K562 (cell line): ENCODE measurements around the gene ROPN1B. TPM values are rescaled to one million over a fixed set of nuclear protein-coding genes. Genes with fewer than 3 reads are reported as not detected.

Experiments used
- ATAC-seq: fragments of 200-7000 bp; cut with Tn5 transposase; 3 replicates; pipeline ENCODE4 v1.9.1; 2020; ENCODE audit warnings: moderate library complexity
- BruUV-seq: library from RNA; stranded (reverse); fragments of 400-500 nt; replicated peaks from 2 replicates; lab custom pipeline; 2021; lab: Mats Ljungman, UMichigan
- CTCF ChIA-PET: fragments of 300-600 bp; formaldehyde crosslinking; extraction: SDS; loops from one replicate; lab custom pipeline; 2021; ENCODE audit warnings: low intra/inter-chr PET ratio; lab: Yijun Ruan, JAX
- POLR2A ChIA-PET: fragments of 300-600, 350-650 bp; sonication (Branson Sonifier 250); formaldehyde crosslinking; extraction: SDS; loops from one replicate; lab custom pipeline; 2021; ENCODE audit warnings: antibody characterized with exemption, inconsistent platforms; lab: Yijun Ruan, JAX
- DNase-seq, 4 experiments: peaks; one replicate each; pipeline versions ENCODE4 v3.0.0 to v3.0.0-alpha.2; 2011 to 2018; ENCODE audit warnings: low spot score in 3 of 4, mixed read lengths in 3 of 4; ENCODE audit errors: extremely low read depth in 1 of 4
- FAIRE-seq: peaks from 2 replicates; lab custom pipeline; 2011; peaks lifted over from hg19 to GRCh38; lab: Jason Lieb, UNC
- H2AFZ ChIP-seq: 2 replicates; pipeline ENCODE4 v1.6.0; 2011; ENCODE audit warnings: low read depth, low read length, control low read depth, inconsistent platforms
- H3K27ac ChIP-seq: fragments of 200-600 bp; 3 replicates; pipeline ENCODE4 v1.8.0; 2011; ENCODE audit warnings: low read depth, mild to moderate bottlenecking, control low read depth, inconsistent platforms, low read length, moderate library complexity, mixed read lengths; ENCODE audit errors: extremely low read depth
- H3K27me3 ChIP-seq, 2 experiments: fragments of 300-600 bp in 1 of 2; 2 replicates in 1 of 2; 3 replicates in 1 of 2; pipeline versions ENCODE4 v1.6.0 to v1.8.0; 2011; ENCODE audit warnings: inconsistent platforms in 2 of 2, low read length in 2 of 2, mild to moderate bottlenecking in 1 of 2, mixed read lengths in 1 of 2, moderate library complexity in 1 of 2; ENCODE audit not compliant: control insufficient read depth in 2 of 2, insufficient read depth in 2 of 2
- H3K36me3 ChIP-seq: fragments of 300-600 bp; 3 replicates; pipeline ENCODE4 v1.8.0; 2011; ENCODE audit warnings: mild to moderate bottlenecking, low read length, inconsistent platforms; ENCODE audit not compliant: control insufficient read depth, insufficient read depth
- H3K4me1 ChIP-seq, 2 experiments: fragments of 200-600 bp in 1 of 2; replicated peaks in 1 of 2; 2 replicates in 1 of 2; 3 replicates in 1 of 2; pipeline versions ENCODE4 v1.5.1 to v1.8.0; 2011; ENCODE audit warnings: inconsistent platforms in 2 of 2, low read length in 2 of 2, mild to moderate bottlenecking in 1 of 2, mixed read lengths in 1 of 2, moderate library complexity in 1 of 2; ENCODE audit not compliant: control insufficient read depth in 2 of 2, insufficient read depth in 2 of 2
- H3K4me2 ChIP-seq: 2 replicates; pipeline ENCODE4 v1.6.1; 2011; ENCODE audit warnings: low read length, control low read depth, inconsistent platforms, mixed read lengths; ENCODE audit not compliant: insufficient read depth
- H3K4me3 ChIP-seq: fragments of 200-600 bp; sonication (generic), shearing (Covaris generic); 2 replicates; pipeline ENCODE4 v1.5.1; 2016; ENCODE audit warnings: control low read depth, inconsistent platforms
- H3K79me2 ChIP-seq: fragments of 200-600 bp; 3 replicates; pipeline ENCODE4 v1.8.0; 2011; ENCODE audit warnings: low read length, inconsistent platforms; ENCODE audit not compliant: control insufficient read depth, insufficient read depth
- H3K9ac ChIP-seq, 2 experiments: 2 replicates each; pipeline versions ENCODE4 v1.6.0 to v1.6.1; 2011; ENCODE audit warnings: low read depth in 2 of 2, low read length in 2 of 2, control low read depth in 1 of 2, inconsistent platforms in 1 of 2, mild to moderate bottlenecking in 1 of 2, mixed read lengths in 1 of 2; ENCODE audit not compliant: insufficient read depth in 1 of 2
- H3K9me1 ChIP-seq: one replicate; pipeline ENCODE4 v1.6.0; 2011; ENCODE audit warnings: inconsistent platforms, mild to moderate bottlenecking, low read length, moderate library complexity; ENCODE audit not compliant: control insufficient read depth, insufficient read depth
- H3K9me3 ChIP-seq: replicated peaks from 2 replicates; pipeline ENCODE4 v1.5.1; 2011; ENCODE audit warnings: low read depth, low read length, inconsistent platforms; ENCODE audit not compliant: control insufficient read depth, insufficient read depth
- H4K20me1 ChIP-seq: replicated peaks from 2 replicates; pipeline ENCODE4 v1.6.1; 2011; ENCODE audit warnings: low read length, inconsistent platforms, mixed read lengths; ENCODE audit not compliant: control insufficient read depth, insufficient read depth
- ADNP ChIP-seq: fragments of 200-800 bp; sonication (Bioruptor generic); IDR thresholded peaks from 2 replicates; pipeline ENCODE4 v1.6.1; 2016; ENCODE audit warnings: missing genetic modification characterization, missing compliant biosample characterization
- CBX8 ChIP-seq: fragments of 200-600 bp; sonication (generic); IDR thresholded peaks from 2 replicates; pipeline ENCODE4 v1.6.1; 2012; ENCODE audit warnings: borderline replicate concordance, mixed run types, low read depth, mild to moderate bottlenecking, moderate library complexity, mixed read lengths, low read length, control low read depth, inconsistent platforms; ENCODE audit not compliant: poor library complexity, severe bottlenecking; ENCODE audit errors: extremely low read depth
- GATAD2A ChIP-seq: fragments of 450-650 bp; IDR thresholded peaks from 2 replicates; pipeline ENCODE4 v1.6.1; 2017
- HDAC2 ChIP-seq: fragments of 450-650 bp; IDR thresholded peaks from 2 replicates; pipeline ENCODE4 v1.6.1; 2016; ENCODE audit warnings: mild to moderate bottlenecking
- HSF4 ChIP-seq: fragments of 250-450 bp; sonication (Bioruptor Pico); IDR thresholded peaks from 2 replicates; pipeline ENCODE4 v2.1.2; 2022; ENCODE audit warnings: mild to moderate bottlenecking, moderate library complexity, borderline replicate concordance
- MBD2 ChIP-seq: sonication (generic); IDR thresholded peaks from 2 replicates; pipeline ENCODE4 v1.6.1; 2016; ENCODE audit warnings: low read depth, borderline replicate concordance
- MTA1 ChIP-seq: fragments of 450-650 bp; IDR thresholded peaks from 2 replicates; pipeline ENCODE4 v1.6.1; 2017; ENCODE audit warnings: borderline replicate concordance
- NBN ChIP-seq: fragments of 450-650 bp; IDR thresholded peaks from 2 replicates; pipeline ENCODE4 v1.6.1; 2016; ENCODE audit warnings: low read depth, mild to moderate bottlenecking
- NCOA6 ChIP-seq: fragments of 450-650 bp; IDR thresholded peaks from 2 replicates; pipeline ENCODE4 v1.6.1; 2017; ENCODE audit warnings: mild to moderate bottlenecking
- NFRKB ChIP-seq: fragments of 450-650 bp; IDR thresholded peaks from 2 replicates; pipeline ENCODE4 v1.6.1; 2016; ENCODE audit warnings: low read depth
- PPARD ChIP-seq: fragments of 250-450 bp; sonication (Bioruptor Pico); IDR thresholded peaks from 2 replicates; pipeline ENCODE4 v1.8.0; 2022; ENCODE audit warnings: inconsistent platforms, mild to moderate bottlenecking, moderate library complexity
- PTRF ChIP-seq: fragments of 450-650 bp; IDR thresholded peaks from 2 replicates; pipeline ENCODE4 v1.6.1; 2016; ENCODE audit warnings: mild to moderate bottlenecking, missing genetic modification characterization, missing compliant biosample characterization
- SMAD1 ChIP-seq: fragments of 150-350 bp; IDR thresholded peaks from 2 replicates; pipeline ENCODE4 v1.6.1; 2014; ENCODE audit warnings: low read length, low read depth; ENCODE audit not compliant: partially characterized antibody
- ZKSCAN3 ChIP-seq: fragments of 250-450 bp; sonication (Bioruptor Pico); IDR thresholded peaks from 2 replicates; pipeline ENCODE4 v1.4.0; 2020
- ZNF175 ChIP-seq: fragments of 200-800 bp; sonication (Bioruptor generic); IDR thresholded peaks from 2 replicates; pipeline ENCODE4 v1.6.1; 2016; ENCODE audit warnings: low read depth, mild to moderate bottlenecking, missing genetic modification characterization, missing compliant biosample characterization
- ZNF282 ChIP-seq: sonication (generic); formaldehyde crosslinking; IDR thresholded peaks from 2 replicates; pipeline ENCODE4 v1.8.1; 2023; ENCODE audit warnings: missing genetic modification reagents
- ZNF354B ChIP-seq: fragments of 250-450 bp; sonication (Bioruptor Pico); IDR thresholded peaks from 2 replicates; pipeline ENCODE4 v1.4.0; 2020
- ZNF507 ChIP-seq: conservative IDR thresholded peaks from 2 replicates; pipeline ENCODE4 v1.6.1; 2017; ENCODE audit warnings: missing genetic modification characterization, missing compliant biosample characterization
- ZNF707 ChIP-seq: fragments of 250-450 bp; sonication (Bioruptor Pico); conservative IDR thresholded peaks from 2 replicates; pipeline ENCODE4 v1.8.0; 2022; ENCODE audit warnings: inconsistent platforms, mild to moderate bottlenecking, moderate library complexity
- WGBS: fragments of 100-300 bp; shearing (Covaris generic); methylation state at CpG from one replicate; pipeline ENCODE4 v1.1.6; 2016; ENCODE audit warnings: low coverage, mixed read lengths; ENCODE audit not compliant: insufficient coverage; ENCODE audit errors: missing lambda C conversion rate; 5-methylcytosine and 5-hydroxymethylcytosine counted together
- in situ Hi-C: fragments of 300-500 bp; cut with MboI; formaldehyde crosslinking; loops from 4 replicates; pipeline ENCODE4 v1.15.0; 2018; ENCODE audit warnings: inconsistent platforms, mixed read lengths
- intact Hi-C: fragments of 100-400 bp; cut with micrococcal nuclease; formaldehyde crosslinking; loops from 2 replicates; pipeline ENCODE4 v1.14.2; 2022
- polyA plus RNA-seq, 8 experiments: library from polyadenylated mRNA; depleted of rRNA in 4 of 8; stranded (reverse) in 5 of 8; unstranded in 3 of 8; fragments of >200 nt; fragmentation: Nextera tagmentation in 2 of 8; fragmentation: Illumina TruSeq in 1 of 8; extraction: Ambion mirVana in 2 of 8; extraction: Trizol in 1 of 8; gene quantifications; 2 replicates each; pipeline versions ENCODE4 v1.2.1 to v1.2.3, GENCODE V29; 2011 to 2014; ENCODE audit warnings: inconsistent platforms in 1 of 8, missing spikeins in 1 of 8
- total RNA-seq, 7 experiments: library from RNA; depleted of rRNA in 6 of 7; stranded (reverse); fragments of >200 nt in 6 of 7; fragmentation: Illumina TruSeq in 2 of 7; extraction: Trizol in 2 of 7; gene quantifications; 2 replicates each; pipeline versions ENCODE4 v1.2.1 to v1.2.3, GENCODE V29; 2011 to 2021; ENCODE audit warnings: low replicate concordance in 1 of 7

Gene ROPN1B
- total and polyA plus RNA-seq, 9 of the 15 experiments (the other 6 are each of a cell fraction or from before 2014, with no cell fraction given), result not detected

- H3K4me2 ChIP-seq, result no peak overlapping the region
- H3K27me3 ChIP-seq, result peaks cover 0 to 27% of the 10 kb centered on the region in 2 experiments; a peak in 2 of 5 replicates
- no peak overlapping the region for H2AFZ ChIP-seq
- no peaks in the 10 kb centered on the region for H3K9me3 ChIP-seq
- ATAC-seq (peak; percentile 28; the same call in 2 of the 3 replicates), DNase-seq (no peak), FAIRE-seq (no peak)
- H3K27ac ChIP-seq, result no peak overlapping the region
- H3K4me1 ChIP-seq, result peaks cover 0 to 11% of the 10 kb centered on the region in 2 experiments; a peak in 2 of 5 replicates
- 13% methylated on average over 16 of the region's 39 CpGs for WGBS
- BruUV-seq, result no TSS peak
- no peaks in the 10 kb centered on the region for H4K20me1 ChIP-seq
- POLR2A ChIA-PET, result no interaction called here
- no peaks in the 10 kb centered on the region for H3K9me1 ChIP-seq
- H3K79me2 ChIP-seq, result no peaks in the 10 kb centered on the region
- no peaks in the 10 kb centered on the region for H3K36me3 ChIP-seq
- TF ChIP-seq HSF4 (CRISPR knock-in tag), result no peak
- no peak for TF ChIP-seq MTA1
- no peak for TF ChIP-seq GATAD2A
- TF ChIP-seq CBX8, result no peak
- no peak for TF ChIP-seq HDAC2
- no peak for TF ChIP-seq NBN
- no peak for TF ChIP-seq ADNP (tag)
- TF ChIP-seq ZNF175 (CRISPR knock-in tag), result no peak
- no peak for TF ChIP-seq ZNF282 (CRISPR knock-in tag)
- TF ChIP-seq ZKSCAN3 (CRISPR knock-in tag), result no peak
- no peak for TF ChIP-seq PPARD
- TF ChIP-seq NCOA6, result no peak
- TF ChIP-seq MBD2, result no peak
- no peak for TF ChIP-seq SMAD1
- no peak for TF ChIP-seq PTRF (tag)
- no peak for TF ChIP-seq NFRKB
- TF ChIP-seq ZNF707 (CRISPR knock-in tag), result no peak
- no peak for TF ChIP-seq ZNF354B (CRISPR knock-in tag)
- TF ChIP-seq ZNF507, result no peak
- no peak overlapping the region for H3K4me3 ChIP-seq
- CTCF ChIA-PET, result no interaction called here
- no peak overlapping the region for H3K9ac ChIP-seq
- intact Hi-C loops, result no loop called here
- in situ Hi-C loops, result no loop called here
Measured at GRCh38 chr3:125959317-125960065, 9.5 kb upstream of the ROPN1B start.
